ENCODE data around the gene CACFD1. TPM values are rescaled to one million over a fixed set of nuclear protein-coding genes. Genes with fewer than 3 reads are reported as not detected.

The CACFD1 gene
- total and polyA plus RNA-seq, 2 experiments from 2014 or later: 5.8 to 18.2 TPM

GRCh38 chr9:133517711-133518110, 57.9 kb downstream of the CACFD1 start:
- Mint-ChIP-seq H3K36me3 (ENCODE audit: low read depth) (no peaks in the 10 kb centered on the region), H3K9me3 (no peaks in the 10 kb centered on the region; the same call in 2 of the 3 replicates), H3K27me3 (ENCODE audit: insufficient read depth, low read depth, poor library complexity) (peaks cover 8% of the 10 kb centered on the region), H3K4me3 (no peak overlapping the region), H3K4me1 (peaks cover 3% of the 10 kb centered on the region; the same call in 2 of the 3 replicates), H3K27ac (no peak overlapping the region)
- Histone ChIP-seq H3K9me2 (ENCODE audit: insufficient read depth) (no peaks in the 10 kb centered on the region), H3K27me3 (ENCODE audit: insufficient read depth) (no peaks in the 10 kb centered on the region), H3K4me1 (ENCODE audit: insufficient read depth) (no peaks in the 10 kb centered on the region), H3K4me3 (no peak overlapping the region), H2AFZ (no peak overlapping the region), H4K20me1 (replicated peaks; ENCODE audit: insufficient read depth) (no peaks in the 10 kb centered on the region), H3K27ac (ENCODE audit: low read depth) (no peak overlapping the region), H3K79me2 (replicated peaks; ENCODE audit: insufficient read depth) (no peaks in the 10 kb centered on the region), H3F3A (replicated peaks; ENCODE audit: low read depth) (no peaks in the 10 kb centered on the region), H3K4me2 (no peak overlapping the region), H3K36me3 (ENCODE audit: insufficient read depth) (no peaks in the 10 kb centered on the region)
- no peak for ATAC-seq
- DNase-seq (ENCODE audit: low spot score): no peak
- TF ChIP-seq CREB1 (CRISPR knock-in tag; IDR thresholded peaks at IDR 0.05; ENCODE audit: low read depth) (no peak), ZNF462 (CRISPR knock-in tag; IDR thresholded peaks at IDR 0.05) (no peak), NANOG (IDR thresholded peaks at IDR 0.05; ENCODE audit: borderline replicate concordance) (no peak), POLR2AphosphoS5 (IDR thresholded peaks at IDR 0.05; ENCODE audit: low read depth) (no peak), ZNF114 (CRISPR knock-in tag; IDR thresholded peaks at IDR 0.05) (no peak), ETS1 (IDR thresholded peaks at IDR 0.05) (no peak), EZH2 (IDR thresholded peaks at IDR 0.05; ENCODE audit: low read depth, unreplicated experiment) (no peak), JUNB (IDR thresholded peaks at IDR 0.05; ENCODE audit: unreplicated experiment) (no peak), CTCF (conservative IDR thresholded peaks at IDR 0.05; ENCODE audit: low read depth in 2 of 2) (no peak), REST (IDR thresholded peaks at IDR 0.05; ENCODE audit: unreplicated experiment) (no peak), STAT1 (IDR thresholded peaks at IDR 0.05; ENCODE audit: unreplicated experiment) (no peak), EZH2phosphoT487 (IDR thresholded peaks at IDR 0.05; ENCODE audit: unreplicated experiment) (no peak), ZNF331 (CRISPR knock-in tag; IDR thresholded peaks at IDR 0.05; ENCODE audit: low read depth) (no peak)

Measured in GM23338 (cell line).